Natural killer cell treated with Interleukin-12 subunit alpha and Interleukin-12 subunit beta and Interleukin-15 and Interleukin-18, amount 100 ng/mL, for 72 hours (primary cell): Measurements from ENCODE around the gene ACP7. TPM values are rescaled to one million over a fixed set of nuclear protein-coding genes. Genes with fewer than 3 reads are reported as not detected.
"Not testable (repeated sequence)": the region's sequence is repeated elsewhere in the genome, so short reads cannot be mapped to it uniquely, and the experiment has no call there.

Experiments used
- ATAC-seq, 2 donors: fragments of 150-1000 bp; cut with Tn5 transposase in 1 of 2; sonication (Bioruptor Pico), chemical (Tn5 transposase) in 1 of 2; 2 replicates each; pipeline ENCODE4 v1.10.0; 2021
- DNase-seq: peaks from one replicate; pipeline ENCODE4 v3.0.0; 2022; ENCODE audit warnings: low spot score
- H3K27ac Mint-ChIP-seq, 2 donors: 1 replicate in 1 of 2; 2 replicates in 1 of 2; pipeline ENCODE4 v1.8.0; 2022; ENCODE audit warnings: mixed read lengths in 2 of 2, mild to moderate bottlenecking in 1 of 2, moderate library complexity in 1 of 2
- H3K27me3 Mint-ChIP-seq, 2 donors: 1 replicate in 1 of 2; 2 replicates in 1 of 2; pipeline ENCODE4 v1.8.0; 2022; ENCODE audit warnings: mixed read lengths in 2 of 2
- H3K36me3 Mint-ChIP-seq: one replicate; pipeline ENCODE4 v1.8.0; 2022; ENCODE audit warnings: mixed read lengths
- H3K4me1 Mint-ChIP-seq, 2 donors: 1 replicate in 1 of 2; 2 replicates in 1 of 2; pipeline ENCODE4 v1.8.0; 2022; ENCODE audit warnings: low read depth in 2 of 2, mixed read lengths in 2 of 2, mild to moderate bottlenecking in 1 of 2
- H3K4me3 Mint-ChIP-seq: one replicate; pipeline ENCODE4 v1.8.0; 2022; ENCODE audit warnings: mixed read lengths
- H3K9me3 Mint-ChIP-seq: 2 replicates; pipeline ENCODE4 v1.8.0; 2022; ENCODE audit warnings: mixed read lengths
- total RNA-seq, 2 donors: library from RNA; stranded (reverse); gene quantifications; one replicate each; pipeline ENCODE4 v1.2.3, GENCODE V29; 2022

Gene ACP7
- total RNA-seq, 2 donors from 2014 or later, result 0.36 TPM; not detected in 1

DNA sequence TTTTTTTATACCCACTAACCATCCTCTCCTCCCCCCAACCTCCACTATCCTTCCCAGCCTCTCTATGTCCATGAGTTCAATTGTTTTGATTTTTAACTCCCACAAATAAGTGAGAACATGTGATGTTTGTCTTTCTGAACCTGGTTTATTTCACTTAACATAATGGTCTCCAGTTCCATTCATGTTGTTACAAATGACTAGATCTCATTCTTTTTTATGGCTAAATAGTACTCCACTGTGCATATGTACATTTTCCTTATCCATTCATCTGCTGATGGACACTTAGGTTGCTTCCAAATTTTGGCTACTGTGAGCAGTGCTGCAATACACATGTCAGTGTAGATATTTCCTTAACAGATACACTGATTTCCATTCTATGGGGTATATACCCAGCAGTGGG is 24.9 kb upstream of the ACP7 start:
- Mint-ChIP-seq H3K4me1 (peaks cover 6 to 8% of the 10 kb centered on the region in 2 donors), H3K27ac (no peak overlapping the region), H3K27me3 (peaks cover 0 to 7% of the 10 kb centered on the region in 2 donors), H3K9me3 (no peaks in the 10 kb centered on the region), H3K4me3 (no peak overlapping the region), H3K36me3 (no peaks in the 10 kb centered on the region)
- ATAC-seq (no peak), DNase-seq (no peak)

DNA sequence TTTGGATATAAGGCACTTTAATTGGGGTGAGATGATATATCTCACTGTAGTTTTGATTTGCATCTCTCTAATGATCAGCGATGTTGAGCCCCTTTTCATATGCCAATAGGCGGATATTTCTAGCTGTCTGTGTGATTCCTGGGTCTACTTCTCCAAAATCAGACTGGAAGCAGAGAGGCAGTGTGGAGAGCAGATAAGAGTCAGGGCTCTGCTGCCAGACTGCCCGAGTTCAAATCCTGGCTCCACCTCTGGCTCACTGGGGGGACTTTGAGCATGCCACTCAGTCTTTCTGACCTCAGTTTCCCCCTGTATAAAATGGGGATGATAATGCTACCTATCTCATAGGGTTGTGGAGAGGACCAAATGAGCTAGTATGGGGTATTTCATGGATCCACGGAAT is 24.0 kb upstream of the ACP7 start:
- Mint-ChIP-seq H3K36me3 (no peaks in the 10 kb centered on the region), H3K4me3 (no peak overlapping the region), H3K9me3 (no peaks in the 10 kb centered on the region), H3K27ac (no peak overlapping the region), H3K4me1 (peaks cover 6 to 8% of the 10 kb centered on the region in 2 donors), H3K27me3 (peaks cover 0 to 7% of the 10 kb centered on the region in 2 donors)
- DNase-seq (no peak), ATAC-seq (no peak)

- DNase-seq (no peak), ATAC-seq (no peak)
- H3K27me3 Mint-ChIP-seq, result peaks cover 0 to 4% of the 10 kb centered on the region in 2 donors
- no peak overlapping the region for H3K27ac Mint-ChIP-seq
- H3K36me3 Mint-ChIP-seq, result peaks cover 5% of the 10 kb centered on the region
- no peak overlapping the region for H3K4me3 Mint-ChIP-seq
- H3K9me3 Mint-ChIP-seq, result no peaks in the 10 kb centered on the region
- H3K4me1 Mint-ChIP-seq, result peaks cover 6 to 8% of the 10 kb centered on the region in 2 donors
Measured at GRCh38 chr19:39064405-39064804, 19.8 kb upstream of the ACP7 start.

DNA sequence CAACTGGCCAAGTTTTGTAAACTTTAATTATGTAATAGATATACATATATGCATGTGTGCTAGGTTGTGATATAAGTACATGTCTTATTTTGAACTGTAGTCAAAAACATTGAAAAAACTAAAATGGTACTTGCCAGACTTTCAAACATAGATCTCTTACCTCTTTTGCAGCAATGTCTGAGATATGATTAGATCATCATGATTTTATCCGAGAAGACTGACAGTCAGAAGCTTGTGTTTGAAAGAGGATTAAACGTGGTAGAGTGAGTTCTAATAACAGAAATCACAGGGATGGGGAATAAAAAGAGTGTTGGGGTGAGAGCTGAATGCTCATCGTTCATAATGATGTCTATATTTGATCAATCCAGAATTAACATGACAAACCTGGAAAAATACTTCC is 18.2 kb upstream of the ACP7 start:
- Mint-ChIP-seq H3K27me3 (peaks cover 0 to 2% of the 10 kb centered on the region in 2 donors), H3K27ac (no peak overlapping the region), H3K4me3 (no peak overlapping the region), H3K9me3 (no peaks in the 10 kb centered on the region), H3K4me1 (peaks cover 6 to 8% of the 10 kb centered on the region in 2 donors), H3K36me3 (peaks cover 5% of the 10 kb centered on the region)
- DNase-seq (no peak), ATAC-seq (no peak)

- DNase-seq (no peak), ATAC-seq (no peak)
- Mint-ChIP-seq H3K27ac (no peak overlapping the region), H3K27me3 (no peaks in the 10 kb centered on the region), H3K4me1 (peaks cover 0 to 3% of the 10 kb centered on the region in 2 donors), H3K9me3 (no peaks in the 10 kb centered on the region), H3K4me3 (no peak overlapping the region), H3K36me3 (peaks cover 5% of the 10 kb centered on the region)
Measured at GRCh38 chr19:39067104-39067503, 17.1 kb upstream of the ACP7 start.

- H3K4me3 Mint-ChIP-seq, DNase-seq, H3K27me3 Mint-ChIP-seq, H3K9me3 Mint-ChIP-seq, ATAC-seq, H3K4me1 Mint-ChIP-seq, H3K36me3 Mint-ChIP-seq, H3K27ac Mint-ChIP-seq: not testable (repeated sequence)
Measured at GRCh38 chr19:39068259-39068658, 15.9 kb upstream of the ACP7 start.

- Mint-ChIP-seq H3K4me3 (no peak overlapping the region), H3K4me1 (peaks cover 10% of the 10 kb centered on the region in 2 donors), H3K36me3 (peaks cover 5% of the 10 kb centered on the region), H3K27ac (peak overlapping the region in 1 of 2 donors; percentile 45), H3K9me3 (no peaks in the 10 kb centered on the region), H3K27me3 (peaks cover 0 to 3% of the 10 kb centered on the region in 2 donors)
- ATAC-seq (no peak), DNase-seq (no peak)
Measured at GRCh38 chr19:39070888-39071287, 13.3 kb upstream of the ACP7 start.

DNA sequence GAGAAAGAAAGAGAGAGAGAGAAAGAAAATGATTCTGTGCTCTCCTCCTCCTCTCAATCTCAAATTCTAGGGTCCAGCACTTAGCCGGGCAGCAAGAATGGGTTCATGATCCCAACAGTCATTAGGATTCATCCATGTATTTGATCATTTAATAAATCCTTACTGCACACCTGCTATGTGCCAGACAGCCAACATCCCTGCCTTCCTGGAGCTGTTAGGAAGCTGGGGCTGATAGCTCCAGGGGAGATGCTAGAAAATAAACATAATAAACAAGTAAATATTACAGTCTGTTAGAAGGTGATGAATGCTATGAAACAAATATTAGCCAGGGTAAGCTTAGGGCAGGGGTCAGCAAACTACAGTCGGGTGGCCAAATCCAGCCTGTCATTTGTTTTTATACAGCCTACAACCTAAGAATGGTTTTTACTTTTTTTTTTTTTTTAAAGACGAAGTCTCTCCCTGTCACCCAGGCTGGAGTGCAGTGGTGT is 9.9 kb upstream of the ACP7 start:
- peak overlapping the region; percentile 82 to 96 for H3K27ac Mint-ChIP-seq
- H3K4me1 Mint-ChIP-seq, result peaks cover 10 to 14% of the 10 kb centered on the region in 2 donors
- H3K27me3 Mint-ChIP-seq, result peaks cover 0 to 3% of the 10 kb centered on the region in 2 donors
- ATAC-seq, result no peak
- H3K4me3 Mint-ChIP-seq, result peak overlapping the region; percentile 83
- H3K9me3 Mint-ChIP-seq, result no peaks in the 10 kb centered on the region
- peaks cover under 1% of the 10 kb centered on the region for H3K36me3 Mint-ChIP-seq
- no peak for DNase-seq

DNA sequence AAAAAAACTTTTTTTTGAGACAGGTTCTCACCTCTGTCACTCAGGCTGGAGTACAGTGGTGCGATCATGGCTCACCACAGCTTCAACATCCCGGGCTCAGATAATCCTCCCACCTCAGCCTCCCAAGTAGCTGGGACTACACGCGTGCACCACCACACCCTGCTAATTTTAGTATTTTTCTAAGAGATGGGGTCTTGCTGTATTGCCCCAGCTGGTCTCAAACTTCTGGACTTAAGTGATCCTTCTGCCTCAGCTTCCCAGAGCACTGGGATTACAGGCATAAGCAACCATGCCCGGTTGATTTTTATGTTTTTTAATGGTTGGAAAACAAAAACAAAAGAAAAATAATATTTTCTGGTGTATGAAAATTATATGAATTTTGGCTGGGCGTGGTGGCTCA is 9.2 kb upstream of the ACP7 start:
- H3K27ac Mint-ChIP-seq, result no peak overlapping the region
- peaks cover 0 to 3% of the 10 kb centered on the region in 2 donors for H3K27me3 Mint-ChIP-seq
- no peaks in the 10 kb centered on the region for H3K36me3 Mint-ChIP-seq
- ATAC-seq, result no peak
- peaks cover 10 to 14% of the 10 kb centered on the region in 2 donors for H3K4me1 Mint-ChIP-seq
- no peaks in the 10 kb centered on the region for H3K9me3 Mint-ChIP-seq
- DNase-seq, result no peak
- H3K4me3 Mint-ChIP-seq, result no peak overlapping the region

GRCh38 chr19:39077323-39077722 is 6.8 kb upstream of the ACP7 start:
- H3K36me3 Mint-ChIP-seq, result no peaks in the 10 kb centered on the region

DNA sequence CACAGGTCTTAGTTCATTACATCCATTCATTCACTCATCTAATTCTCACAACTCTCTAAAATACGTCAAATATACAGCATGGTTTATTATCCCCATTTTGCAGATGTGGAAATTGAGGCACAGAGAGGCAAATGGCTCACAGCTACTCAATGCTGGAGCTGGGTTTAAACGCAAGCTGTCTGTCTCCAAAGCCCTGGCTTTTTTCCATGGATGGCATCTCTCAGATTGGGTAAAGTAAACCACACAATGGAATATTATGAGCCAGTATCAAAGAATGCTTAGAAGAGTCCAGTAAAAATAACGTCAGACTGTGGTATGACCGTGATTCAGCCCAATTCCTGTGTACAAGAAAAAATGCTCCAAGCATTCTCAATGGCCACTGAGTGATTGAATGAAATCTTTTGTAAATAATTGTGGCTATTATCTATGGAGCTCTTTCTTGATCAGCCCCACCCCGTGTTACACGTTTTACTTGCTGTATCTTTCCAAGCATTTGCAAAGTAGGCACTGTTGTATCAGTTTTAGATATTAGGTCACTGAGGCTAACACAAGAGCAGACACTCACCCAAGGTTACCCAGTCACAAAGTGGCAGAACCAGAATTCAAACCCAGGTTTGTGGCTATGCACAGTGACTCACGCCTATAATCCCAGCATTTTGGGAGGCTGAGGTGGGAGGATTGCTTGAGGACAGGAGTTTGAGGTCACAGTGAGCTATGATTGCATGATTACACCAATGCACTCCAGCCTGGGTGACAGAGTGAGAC is 5.5 kb upstream of the ACP7 start:
- no peaks in the 10 kb centered on the region for H3K36me3 Mint-ChIP-seq
- no peak overlapping the region for H3K27ac Mint-ChIP-seq
- H3K4me3 Mint-ChIP-seq, result no peak overlapping the region
- H3K27me3 Mint-ChIP-seq, result peaks cover 9 to 17% of the 10 kb centered on the region in 2 donors
- no peak for DNase-seq
- H3K4me1 Mint-ChIP-seq, result peaks cover 17 to 18% of the 10 kb centered on the region in 2 donors
- no peaks in the 10 kb centered on the region for H3K9me3 Mint-ChIP-seq
- no peak for ATAC-seq

More at GRCh38 chr19:39077323-39077722, 6.8 kb upstream of the ACP7 start:
- H3K9me3 Mint-ChIP-seq, result no peaks in the 10 kb centered on the region
- no peak for ATAC-seq
- DNase-seq, result no peak
- no peak overlapping the region for H3K4me3 Mint-ChIP-seq
- peak overlapping the region in 1 of 2 donors; percentile 51 for H3K27ac Mint-ChIP-seq
- peaks cover 0 to 7% of the 10 kb centered on the region in 2 donors for H3K27me3 Mint-ChIP-seq
- peaks cover 10 to 14% of the 10 kb centered on the region in 2 donors for H3K4me1 Mint-ChIP-seq

DNA sequence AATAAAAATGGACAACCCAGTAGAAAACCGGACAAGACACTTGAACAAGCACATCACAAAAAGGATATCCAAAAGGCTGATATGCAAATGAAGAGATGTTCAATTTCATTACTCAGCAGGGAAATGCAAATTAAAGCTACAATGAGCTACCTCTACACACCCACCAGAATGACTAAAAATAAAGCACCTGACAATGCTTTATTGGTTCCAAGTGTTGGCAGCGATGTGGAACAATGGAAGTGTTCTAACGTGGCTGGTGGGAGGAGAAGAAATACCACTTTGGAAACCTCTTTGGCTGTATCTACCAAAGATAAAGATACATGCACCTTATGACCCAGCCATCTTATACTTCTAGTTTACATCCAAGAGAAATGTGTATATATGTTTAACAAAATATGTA is 3.7 kb upstream of the ACP7 start:
- H3K4me1 Mint-ChIP-seq, result peaks cover 15 to 16% of the 10 kb centered on the region in 2 donors
- DNase-seq (no peak), ATAC-seq (no peak)
- H3K4me3 Mint-ChIP-seq, result no peak overlapping the region
- no peaks in the 10 kb centered on the region for H3K36me3 Mint-ChIP-seq
- H3K27ac Mint-ChIP-seq, result no peak overlapping the region
- H3K27me3 Mint-ChIP-seq, result peaks cover 15 to 27% of the 10 kb centered on the region in 2 donors
- H3K9me3 Mint-ChIP-seq, result no peaks in the 10 kb centered on the region

- no peak overlapping the region for H3K27ac Mint-ChIP-seq
- H3K4me1 Mint-ChIP-seq, result peaks cover 12 to 15% of the 10 kb centered on the region in 2 donors
- ATAC-seq, result no peak
- no peak overlapping the region for H3K4me3 Mint-ChIP-seq
- H3K27me3 Mint-ChIP-seq, result peaks cover 21 to 32% of the 10 kb centered on the region in 2 donors
- no peak for DNase-seq
- no peaks in the 10 kb centered on the region for H3K36me3 Mint-ChIP-seq
- H3K9me3 Mint-ChIP-seq, result no peaks in the 10 kb centered on the region
Measured at GRCh38 chr19:39082167-39082566, 2.0 kb upstream of the ACP7 start.

- Mint-ChIP-seq H3K27me3 (peaks cover 21 to 32% of the 10 kb centered on the region in 2 donors), H3K9me3 (no peaks in the 10 kb centered on the region), H3K27ac (peak overlapping the region in 1 of 2 donors; percentile 58), H3K36me3 (no peaks in the 10 kb centered on the region), H3K4me1 (peaks cover 12 to 15% of the 10 kb centered on the region in 2 donors), H3K4me3 (peak overlapping the region; percentile 73)
- DNase-seq (no peak), ATAC-seq (no peak)
Measured at GRCh38 chr19:39082745-39083598, 1.2 kb upstream of the ACP7 start.
